Body of pancreas (tissue), 4 donors: ENCODE results near the gene FGF12.

Experiments used
- CTCF ChIP-seq, 7 experiments: fragments of 450-650 bp in 4 of 7; fragments of 200-600 bp in 3 of 7; sonication (generic) in 3 of 7; IDR thresholded peaks; one replicate each; pipeline ENCODE4 v1.5.1; 2016 to 2019; ENCODE audit warnings: antibody characterized with exemption in 7 of 7
- POLR2A ChIP-seq, 3 donors: fragments of 450-650 bp; IDR thresholded peaks; one replicate each; pipeline ENCODE4 v1.6.1; 2016; ENCODE audit warnings: antibody characterized with exemption in 3 of 3, mild to moderate bottlenecking in 2 of 3

GRCh38 chr3:192687488-192688152 lies 39.7 kb downstream of the FGF12 start:
- TF ChIP-seq CTCF (IDR thresholded peaks at IDR 0.05) (no peak), POLR2A (IDR thresholded peaks at IDR 0.05) (no peak)
